ENCODE measurements around the gene SCN10A. TPM values are rescaled to one million over a fixed set of nuclear protein-coding genes. Genes with fewer than 3 reads are reported as not detected.

The SCN10A gene
- total and polyA plus RNA-seq, 2 of the 13 experiments (the other 11 are each of a cell fraction or from before 2014, with no cell fraction given): not detected

GRCh38 chr3:38805765-38806386 lies 10.1 kb downstream of the SCN10A start (continued):
- TF ChIP-seq, protein P1, sequence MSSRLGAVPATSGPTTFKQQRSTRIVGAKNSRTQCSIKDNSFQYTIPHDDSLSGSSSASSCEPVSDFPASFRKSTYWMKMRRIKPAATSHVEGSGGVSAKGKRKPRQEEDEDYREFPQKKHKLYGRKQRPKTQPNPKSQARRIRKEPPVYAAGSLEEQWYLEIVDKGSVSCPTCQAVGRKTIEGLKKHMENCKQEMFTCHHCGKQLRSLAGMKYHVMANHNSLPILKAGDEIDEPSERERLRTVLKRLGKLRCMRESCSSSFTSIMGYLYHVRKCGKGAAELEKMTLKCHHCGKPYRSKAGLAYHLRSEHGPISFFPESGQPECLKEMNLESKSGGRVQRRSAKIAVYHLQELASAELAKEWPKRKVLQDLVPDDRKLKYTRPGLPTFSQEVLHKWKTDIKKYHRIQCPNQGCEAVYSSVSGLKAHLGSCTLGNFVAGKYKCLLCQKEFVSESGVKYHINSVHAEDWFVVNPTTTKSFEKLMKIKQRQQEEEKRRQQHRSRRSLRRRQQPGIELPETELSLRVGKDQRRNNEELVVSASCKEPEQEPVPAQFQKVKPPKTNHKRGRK (CRISPR knock-in tag; IDR thresholded peaks at IDR 0.05): no peak
- TF ChIP-seq ZNF570 (CRISPR knock-in tag; IDR thresholded peaks at IDR 0.05; ENCODE audit: borderline replicate concordance) (peak; percentile 98; the same call in 1 of the 2 replicates), ZFP1 (CRISPR knock-in tag; IDR thresholded peaks at IDR 0.05) (peak; percentile 90; the same call in 1 of the 2 replicates), MAFF (IDR thresholded peaks at IDR 0.05; ENCODE audit: low read depth, low read length) (no peak), ZKSCAN8 (CRISPR knock-in tag; IDR thresholded peaks at IDR 0.05; ENCODE audit: borderline replicate concordance) (peak; percentile 94), NFIC (IDR thresholded peaks at IDR 0.05; ENCODE audit: low read length) (no peak), NFIB (CRISPR knock-in tag; IDR thresholded peaks at IDR 0.05; ENCODE audit: borderline replicate concordance) (0 out of 2 replicates have a peak, but pooled peaks have one; percentile 39), ZNF446 (CRISPR knock-in tag; IDR thresholded peaks at IDR 0.05) (peak; percentile 99), REXO4 (CRISPR knock-in tag; IDR thresholded peaks at IDR 0.05; ENCODE audit: borderline replicate concordance) (peak; percentile 66; the same call in 1 of the 2 replicates), ZNF280D (CRISPR knock-in tag; IDR thresholded peaks at IDR 0.05) (peak; percentile 97), NR3C1 (CRISPR knock-in tag; IDR thresholded peaks at IDR 0.05) (peak; percentile 59; the same call in 1 of the 2 replicates), STAG1 (CRISPR knock-in tag; IDR thresholded peaks at IDR 0.05) (peak; percentile 30), KLF9 (CRISPR knock-in tag; IDR thresholded peaks at IDR 0.05; ENCODE audit: low read depth) (peak; percentile 96; the same call in 1 of the 2 replicates), RCOR2 (CRISPR knock-in tag; IDR thresholded peaks at IDR 0.05) (peak; percentile 57; the same call in 1 of the 2 replicates)
- TF ChIP-seq, protein P2, sequence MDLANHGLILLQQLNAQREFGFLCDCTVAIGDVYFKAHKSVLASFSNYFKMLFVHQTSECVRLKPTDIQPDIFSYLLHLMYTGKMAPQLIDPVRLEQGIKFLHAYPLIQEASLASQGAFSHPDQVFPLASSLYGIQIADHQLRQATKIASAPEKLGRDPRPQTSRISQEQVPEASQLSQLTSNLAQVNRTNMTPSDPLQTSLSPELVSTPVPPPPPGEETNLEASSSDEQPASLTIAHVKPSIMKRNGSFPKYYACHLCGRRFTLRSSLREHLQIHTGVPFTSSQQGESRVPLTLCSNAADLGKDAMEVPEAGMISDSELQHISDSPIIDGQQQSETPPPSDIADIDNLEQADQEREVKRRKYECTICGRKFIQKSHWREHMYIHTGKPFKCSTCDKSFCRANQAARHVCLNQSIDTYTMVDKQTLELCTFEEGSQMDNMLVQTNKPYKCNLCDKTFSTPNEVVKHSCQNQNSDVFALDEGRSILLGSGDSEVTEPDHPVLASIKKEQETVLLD (CRISPR knock-in tag; IDR thresholded peaks at IDR 0.05; ENCODE audit: low read depth): peak; percentile 88
- TF ChIP-seq, protein P3, sequence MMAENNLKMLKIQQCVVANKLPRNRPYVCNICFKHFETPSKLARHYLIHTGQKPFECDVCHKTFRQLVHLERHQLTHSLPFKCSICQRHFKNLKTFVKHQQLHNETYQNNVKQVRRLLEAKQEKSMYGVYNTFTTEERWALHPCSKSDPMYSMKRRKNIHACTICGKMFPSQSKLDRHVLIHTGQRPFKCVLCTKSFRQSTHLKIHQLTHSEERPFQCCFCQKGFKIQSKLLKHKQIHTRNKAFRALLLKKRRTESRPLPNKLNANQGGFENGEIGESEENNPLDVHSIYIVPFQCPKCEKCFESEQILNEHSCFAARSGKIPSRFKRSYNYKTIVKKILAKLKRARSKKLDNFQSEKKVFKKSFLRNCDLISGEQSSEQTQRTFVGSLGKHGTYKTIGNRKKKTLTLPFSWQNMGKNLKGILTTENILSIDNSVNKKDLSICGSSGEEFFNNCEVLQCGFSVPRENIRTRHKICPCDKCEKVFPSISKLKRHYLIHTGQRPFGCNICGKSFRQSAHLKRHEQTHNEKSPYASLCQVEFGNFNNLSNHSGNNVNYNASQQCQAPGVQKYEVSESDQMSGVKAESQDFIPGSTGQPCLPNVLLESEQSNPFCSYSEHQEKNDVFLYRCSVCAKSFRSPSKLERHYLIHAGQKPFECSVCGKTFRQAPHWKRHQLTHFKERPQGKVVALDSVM (CRISPR knock-in tag; IDR thresholded peaks at IDR 0.05): no peak
- TF ChIP-seq, protein P4, sequence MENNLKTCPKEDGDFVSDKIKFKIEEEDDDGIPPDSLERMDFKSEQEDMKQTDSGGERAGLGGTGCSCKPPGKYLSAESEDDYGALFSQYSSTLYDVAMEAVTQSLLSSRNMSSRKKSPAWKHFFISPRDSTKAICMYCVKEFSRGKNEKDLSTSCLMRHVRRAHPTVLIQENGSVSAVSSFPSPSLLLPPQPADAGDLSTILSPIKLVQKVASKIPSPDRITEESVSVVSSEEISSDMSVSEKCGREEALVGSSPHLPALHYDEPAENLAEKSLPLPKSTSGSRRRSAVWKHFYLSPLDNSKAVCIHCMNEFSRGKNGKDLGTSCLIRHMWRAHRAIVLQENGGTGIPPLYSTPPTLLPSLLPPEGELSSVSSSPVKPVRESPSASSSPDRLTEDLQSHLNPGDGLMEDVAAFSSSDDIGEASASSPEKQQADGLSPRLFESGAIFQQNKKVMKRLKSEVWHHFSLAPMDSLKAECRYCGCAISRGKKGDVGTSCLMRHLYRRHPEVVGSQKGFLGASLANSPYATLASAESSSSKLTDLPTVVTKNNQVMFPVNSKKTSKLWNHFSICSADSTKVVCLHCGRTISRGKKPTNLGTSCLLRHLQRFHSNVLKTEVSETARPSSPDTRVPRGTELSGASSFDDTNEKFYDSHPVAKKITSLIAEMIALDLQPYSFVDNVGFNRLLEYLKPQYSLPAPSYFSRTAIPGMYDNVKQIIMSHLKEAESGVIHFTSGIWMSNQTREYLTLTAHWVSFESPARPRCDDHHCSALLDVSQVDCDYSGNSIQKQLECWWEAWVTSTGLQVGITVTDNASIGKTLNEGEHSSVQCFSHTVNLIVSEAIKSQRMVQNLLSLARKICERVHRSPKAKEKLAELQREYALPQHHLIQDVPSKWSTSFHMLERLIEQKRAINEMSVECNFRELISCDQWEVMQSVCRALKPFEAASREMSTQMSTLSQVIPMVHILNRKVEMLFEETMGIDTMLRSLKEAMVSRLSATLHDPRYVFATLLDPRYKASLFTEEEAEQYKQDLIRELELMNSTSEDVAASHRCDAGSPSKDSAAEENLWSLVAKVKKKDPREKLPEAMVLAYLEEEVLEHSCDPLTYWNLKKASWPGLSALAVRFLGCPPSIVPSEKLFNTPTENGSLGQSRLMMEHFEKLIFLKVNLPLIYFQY (CRISPR knock-in tag; IDR thresholded peaks at IDR 0.05; ENCODE audit: borderline replicate concordance): peak; percentile 98

Measured in HepG2 (cell line).